ENCODE results near the gene DTNB.
A peak's percentile ranks its signal among the peaks of the same experiment; 100 is the strongest.

DNA sequence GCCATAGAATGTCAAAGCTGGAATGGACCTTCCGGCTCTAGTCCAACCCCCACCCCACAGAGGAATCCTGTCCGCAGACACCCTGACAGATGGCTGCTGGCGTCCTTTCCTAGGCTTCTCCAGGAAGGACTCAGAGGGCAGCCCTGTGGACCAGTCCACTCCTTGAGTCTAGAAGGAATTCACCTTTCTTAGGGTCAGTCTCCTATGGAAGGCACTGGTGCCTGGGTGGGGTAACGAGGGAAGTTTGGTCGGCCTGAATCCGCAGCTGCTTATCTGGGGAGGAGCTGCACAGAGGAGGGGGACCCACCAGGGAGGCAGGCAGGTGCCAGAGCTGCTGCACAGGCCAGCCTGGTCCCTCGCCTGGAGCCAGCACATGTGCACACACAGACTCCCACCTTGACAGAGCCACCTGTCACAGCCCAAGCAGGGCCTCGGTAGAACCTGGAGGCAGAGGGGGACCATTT, 334.1 kb downstream of the DTNB start:
- no peak for TF ChIP-seq POLR2A (IDR thresholded peaks at IDR 0.05; ENCODE audit: low read depth)
- TF ChIP-seq CTCF (IDR thresholded peaks at IDR 0.05), result no peak
- peak in 1 of 2 donors; percentile 37 for TF ChIP-seq POLR2AphosphoS5 (IDR thresholded peaks at IDR 0.05)

All from esophagus muscularis mucosa (tissue), 3 donors.